T47D (cell line): ENCODE results near the gene TTLL11.
"Not testable (repeated sequence)": the region's sequence is repeated elsewhere in the genome, so short reads cannot be mapped to it uniquely, and the experiment has no call there.

ENCODE experiments used
- DNase-seq, 2 experiments: peaks; one replicate each; pipeline versions ENCODE4 v3.0.0 to v3.0.0-alpha.2; 2011 to 2012; ENCODE audit warnings: low read depth in 1 of 2, low spot score in 1 of 2
- JUND ChIP-seq: IDR thresholded peaks from 2 replicates; pipeline ENCODE4 v1.6.1; 2012; ENCODE audit warnings: low read depth
- in situ Hi-C: cut with HindIII; loops from 2 replicates; pipeline ENCODE4 v1.10.0; 2016; ENCODE audit warnings: low sequenced_read_pairs, low pct_unique_long_range_greater_than_20kb

Gene TTLL11

GRCh38 chr9:121810489-121810888 lies 282.6 kb downstream of the TTLL11 start:
- no peak for DNase-seq
- in situ Hi-C loops, result no loop called here
- TF ChIP-seq JUND, result no peak

- DNase-seq, result no peak
- in situ Hi-C loops, result no loop called here
- no peak for TF ChIP-seq JUND
These were observed 283.6 kb downstream of the TTLL11 start for GRCh38 chr9:121809356-121810050.

GRCh38 chr9:121808781-121809180 lies 284.3 kb downstream of the TTLL11 start:
- DNase-seq, result no peak
- in situ Hi-C loops, result no loop called here
- no peak for TF ChIP-seq JUND

DNA sequence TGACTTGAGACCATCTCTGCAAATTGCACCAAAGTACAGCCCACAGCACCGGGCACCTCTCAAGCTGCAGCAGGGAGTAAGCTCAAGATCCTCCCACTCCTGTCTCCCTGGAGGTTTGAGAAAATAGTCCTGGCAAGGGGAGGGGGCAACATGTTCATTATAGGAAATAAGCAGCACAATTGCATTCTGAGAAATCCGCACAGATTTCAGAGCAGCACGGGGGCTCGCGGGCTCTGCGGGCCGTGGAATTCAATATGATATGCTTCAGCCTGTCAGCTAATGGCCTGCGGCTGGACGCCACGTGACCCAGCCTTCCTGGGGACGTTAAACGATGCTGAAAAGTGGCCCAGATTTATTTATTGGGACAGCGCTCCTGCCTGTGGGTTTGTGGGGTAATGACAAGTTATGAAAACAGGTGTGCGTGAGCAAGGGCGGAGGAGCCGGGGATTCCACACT lies 285.3 kb downstream of the TTLL11 start:
- in situ Hi-C loops, result no loop called here
- no peak for TF ChIP-seq JUND
- no peak for DNase-seq

DNA sequence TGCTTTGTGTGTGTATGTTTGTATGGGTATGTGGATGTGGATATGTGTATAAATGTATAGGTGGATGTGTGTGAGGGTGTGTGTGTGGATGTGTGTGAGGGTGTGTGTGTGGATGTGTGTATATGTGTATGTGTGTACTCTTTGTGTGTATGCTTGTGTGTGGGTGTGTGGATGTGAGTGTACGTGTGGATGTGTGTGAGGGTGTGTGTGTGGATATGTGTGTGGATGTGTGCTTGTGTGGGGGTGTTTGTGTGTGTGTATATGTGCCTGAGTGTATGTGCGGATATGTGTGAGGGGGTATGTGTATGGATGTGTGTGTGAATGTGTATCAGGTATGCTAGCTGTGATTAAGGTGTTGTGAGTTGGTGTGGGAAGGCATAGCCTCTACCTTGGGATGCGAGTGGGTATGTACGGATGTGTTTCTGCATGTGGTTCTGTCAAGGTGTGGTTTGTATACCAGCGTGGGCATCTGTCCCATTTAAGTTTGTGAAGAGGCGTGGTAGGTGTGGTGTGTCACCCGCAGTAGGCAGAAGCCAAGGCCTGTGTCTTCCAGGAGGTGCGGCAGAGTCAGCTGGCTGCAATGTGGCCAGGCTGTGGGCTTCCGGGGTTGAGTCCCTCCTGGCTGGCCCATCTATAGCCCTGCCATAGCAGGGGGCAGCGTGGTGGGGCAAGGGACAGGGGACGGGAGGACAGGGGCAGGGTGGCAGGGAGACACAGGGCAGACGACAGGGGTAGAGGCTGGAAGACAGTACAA lies 285.9 kb downstream of the TTLL11 start:
- no peak for TF ChIP-seq JUND
- in situ Hi-C loops, result no loop called here

GRCh38 chr9:121802753-121803152 lies 290.4 kb downstream of the TTLL11 start:
- in situ Hi-C loops, result no loop called here
- no peak for TF ChIP-seq JUND
- no peak for DNase-seq

More for the DNA sequence above, 285.9 kb downstream of the TTLL11 start:
- no peak for DNase-seq

DNA sequence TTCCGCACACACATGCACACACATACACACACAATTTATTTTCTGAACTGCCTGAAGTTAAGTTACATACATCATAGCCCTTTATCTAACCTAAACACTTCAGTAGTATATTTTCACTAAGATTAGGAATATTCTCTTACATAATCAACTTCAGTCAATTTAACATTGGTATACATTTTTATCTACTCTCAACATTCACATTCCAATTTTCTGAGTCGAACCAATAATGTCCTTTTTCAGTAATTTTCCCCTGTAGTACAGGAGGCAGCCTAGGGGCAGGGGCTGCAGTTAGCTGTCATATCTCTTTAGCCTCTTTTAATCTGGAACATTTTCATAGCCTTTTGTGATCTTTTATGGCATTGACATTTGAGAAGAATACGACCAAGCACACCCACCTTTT lies 291.5 kb downstream of the TTLL11 start:
- in situ Hi-C loops, result no loop called here
- TF ChIP-seq JUND, result no peak
- DNase-seq, result no peak

DNA sequence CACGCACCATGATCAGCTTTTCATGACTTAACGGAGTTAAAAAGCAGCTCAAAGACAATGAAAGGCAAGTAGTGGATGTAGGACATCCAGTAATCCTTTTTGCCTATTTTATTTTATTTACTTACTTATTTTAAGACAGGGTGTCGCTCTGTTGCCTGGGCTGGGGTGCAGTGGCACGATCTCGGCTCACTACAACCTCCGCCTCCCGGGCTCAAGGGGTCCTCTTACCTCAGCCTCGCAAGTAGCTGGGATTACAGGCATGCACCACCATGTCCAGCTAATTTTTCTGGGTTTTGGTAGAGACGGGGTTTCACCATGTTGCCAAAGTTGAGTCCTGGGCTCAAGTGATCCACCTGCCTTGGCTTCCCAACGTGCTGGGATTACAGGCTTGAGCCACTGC lies 292.7 kb downstream of the TTLL11 start:
- in situ Hi-C loops, result no loop called here
- no peak for TF ChIP-seq JUND
- no peak for DNase-seq

DNA sequence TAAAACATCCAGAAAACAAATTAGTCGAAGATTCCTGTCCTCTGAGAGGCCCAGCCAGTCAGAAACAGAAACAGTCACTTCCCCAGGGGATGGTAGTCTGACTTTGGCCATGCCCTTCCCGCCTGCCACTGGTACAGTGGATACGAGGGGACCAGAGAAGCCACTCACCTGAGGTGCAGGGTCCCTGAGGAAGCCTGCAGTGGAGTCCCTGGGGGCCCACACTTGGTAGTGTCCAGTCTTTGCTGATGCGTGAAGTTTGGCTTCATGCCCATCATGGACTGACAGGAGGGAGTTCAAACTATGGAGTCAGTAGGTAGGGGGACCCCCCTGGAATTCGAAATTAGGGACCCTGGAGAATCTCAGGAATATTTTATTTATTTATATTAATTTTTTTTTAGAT lies 294.2 kb downstream of the TTLL11 start:
- no peak for DNase-seq
- TF ChIP-seq JUND, result no peak
- in situ Hi-C loops, result no loop called here

DNA sequence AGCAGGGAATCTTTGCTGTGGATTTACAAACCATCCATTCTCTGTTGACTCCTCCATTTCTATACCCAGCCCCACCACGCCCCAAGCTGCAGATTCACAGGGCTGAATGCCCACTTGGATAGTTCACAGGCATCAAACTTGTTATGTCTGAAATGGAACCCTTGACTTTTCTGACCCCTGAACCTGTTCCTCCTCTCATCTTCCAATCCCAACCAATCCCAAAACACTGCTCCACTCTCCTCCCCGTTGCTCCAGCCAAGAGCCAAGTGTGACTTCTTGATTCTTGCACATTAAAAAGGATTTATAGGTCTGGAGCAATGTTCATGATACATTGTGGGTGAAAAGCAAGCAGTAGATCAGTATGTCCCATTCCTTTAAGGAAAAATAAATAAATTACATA lies 296.0 kb downstream of the TTLL11 start:
- TF ChIP-seq JUND, result no peak
- no peak for DNase-seq
- in situ Hi-C loops, result no loop called here

- DNase-seq, in situ Hi-C loops: not testable (repeated sequence)
These were observed 298.8 kb downstream of the TTLL11 start for GRCh38 chr9:121794334-121794733.

DNA sequence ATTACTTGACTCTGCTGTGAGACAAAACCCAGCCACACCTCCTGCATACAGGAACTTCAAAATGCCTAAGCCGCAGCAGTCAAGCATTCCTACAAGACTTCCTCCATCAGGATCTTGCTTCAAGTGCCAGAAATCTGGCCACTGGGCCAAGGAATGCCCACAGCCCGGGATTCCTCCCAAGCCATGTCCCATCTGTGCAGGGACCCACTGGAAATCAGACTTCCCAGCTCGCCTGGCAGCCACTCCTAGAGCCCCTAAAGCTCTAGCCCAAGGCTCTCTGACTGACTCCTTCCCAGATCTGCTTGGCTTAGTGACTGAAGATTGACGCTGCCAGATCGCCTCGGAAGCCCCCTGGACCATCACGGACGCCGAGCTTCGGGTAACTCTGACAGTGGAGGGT lies 300.6 kb downstream of the TTLL11 start:
- in situ Hi-C loops, result not testable (repeated sequence)

GRCh38 chr9:121790841-121791240 lies 302.3 kb downstream of the TTLL11 start:
- in situ Hi-C loops, result no loop called here
- no peak for TF ChIP-seq JUND
- DNase-seq, result no peak

More for the DNA sequence above, 300.6 kb downstream of the TTLL11 start:
- DNase-seq, result not testable (repeated sequence)
